NCI-H146 (cell line): ENCODE results near the gene TNFSF18.

ENCODE experiments used
- DNase-seq: peaks from one replicate; lab custom pipeline; 2025; lab: John Stamatoyannopoulos, UW

The TNFSF18 gene

GRCh38 chr1:173038875-173039554 is 11.7 kb downstream of the TNFSF18 start:
- DNase-seq, result no peak

- no peak for DNase-seq
Observed at GRCh38 chr1:173024543-173024942, 26.2 kb downstream of the TNFSF18 start.

GRCh38 chr1:173023343-173023742 is 27.4 kb downstream of the TNFSF18 start:
- DNase-seq, result no peak

- DNase-seq, result no peak
Observed at GRCh38 chr1:173020138-173020750, 30.5 kb downstream of the TNFSF18 start.

GRCh38 chr1:173017792-173018191 is 32.9 kb downstream of the TNFSF18 start:
- no peak for DNase-seq

- no peak for DNase-seq
Observed at GRCh38 chr1:173016419-173016818, 34.3 kb downstream of the TNFSF18 start.

- DNase-seq, result no peak
Observed at GRCh38 chr1:173015629-173016028, 35.1 kb downstream of the TNFSF18 start.

GRCh38 chr1:173014160-173014559 is 36.6 kb downstream of the TNFSF18 start:
- DNase-seq, result no peak

- DNase-seq, result no peak
Observed at GRCh38 chr1:173012126-173012525, 38.6 kb downstream of the TNFSF18 start.

GRCh38 chr1:173009597-173009996 is 41.1 kb downstream of the TNFSF18 start:
- DNase-seq, result no peak

- DNase-seq, result no peak
Observed at GRCh38 chr1:173005196-173005864, 45.4 kb downstream of the TNFSF18 start.

GRCh38 chr1:173002891-173003838 is 47.6 kb downstream of the TNFSF18 start:
- no peak for DNase-seq

- no peak for DNase-seq
Observed at GRCh38 chr1:172999349-172999748, 51.4 kb downstream of the TNFSF18 start.

GRCh38 chr1:172997941-172998361 is 52.8 kb downstream of the TNFSF18 start:
- no peak for DNase-seq

GRCh38 chr1:172993640-172994039 is 57.1 kb downstream of the TNFSF18 start:
- no peak for DNase-seq

- DNase-seq, result no peak
Observed at GRCh38 chr1:172991674-172992400, 58.9 kb downstream of the TNFSF18 start.

GRCh38 chr1:172990598-172991215 is 60.0 kb downstream of the TNFSF18 start:
- no peak for DNase-seq
